DMS153 treated with DMSO at 0.1 percent for 48 hours (cell line): ENCODE measurements around the gene PSTPIP1.

Experiments
- DNase-seq: peaks from one replicate; lab custom pipeline; 2025; ENCODE audit not compliant: unreplicated experiment; lab: John Stamatoyannopoulos, UW

Gene PSTPIP1

GRCh38 chr15:77018796-77019505, 24.0 kb downstream of the PSTPIP1 start:
- DNase-seq, result no peak

DNA sequence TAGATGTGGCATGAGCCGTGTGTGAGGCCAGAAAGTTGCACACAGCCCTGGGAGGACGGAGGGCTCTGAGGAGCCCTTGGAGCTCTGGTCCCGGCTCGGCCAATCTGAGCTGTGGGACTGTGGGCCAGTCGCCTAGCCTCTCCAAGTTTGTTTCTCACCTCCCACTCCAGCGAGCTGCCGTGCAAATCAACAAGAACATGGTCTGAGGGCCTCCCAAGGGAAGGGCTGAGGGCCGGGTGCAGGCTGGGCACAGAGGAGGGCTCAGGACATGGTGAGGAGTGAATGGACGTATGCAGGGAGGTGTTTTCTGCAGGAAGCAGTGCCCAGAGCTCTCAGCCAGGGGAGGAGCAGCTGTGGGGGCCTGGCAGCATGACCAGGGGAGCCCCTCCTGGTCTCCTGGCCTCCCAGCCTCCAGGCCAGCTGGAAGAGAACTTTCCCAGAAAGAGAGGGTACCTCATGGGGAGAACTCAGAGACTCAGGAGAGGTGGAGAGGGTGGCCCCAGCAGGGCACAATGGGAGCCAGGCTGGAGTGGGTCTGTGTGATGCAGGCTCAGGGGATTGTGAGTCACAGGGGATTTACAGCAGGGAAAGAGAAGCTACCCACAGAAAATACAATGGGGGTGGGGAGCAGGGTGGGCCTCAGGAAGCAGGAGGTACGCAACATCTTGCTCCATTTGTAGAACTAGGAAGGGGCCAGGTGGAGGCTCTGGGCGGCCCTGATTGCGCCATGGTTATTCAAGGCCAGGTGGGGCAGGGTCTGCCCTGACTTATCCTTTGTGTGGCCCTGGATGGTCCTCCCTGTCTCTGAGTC, 24.8 kb downstream of the PSTPIP1 start:
- DNase-seq, result no peak

DNA sequence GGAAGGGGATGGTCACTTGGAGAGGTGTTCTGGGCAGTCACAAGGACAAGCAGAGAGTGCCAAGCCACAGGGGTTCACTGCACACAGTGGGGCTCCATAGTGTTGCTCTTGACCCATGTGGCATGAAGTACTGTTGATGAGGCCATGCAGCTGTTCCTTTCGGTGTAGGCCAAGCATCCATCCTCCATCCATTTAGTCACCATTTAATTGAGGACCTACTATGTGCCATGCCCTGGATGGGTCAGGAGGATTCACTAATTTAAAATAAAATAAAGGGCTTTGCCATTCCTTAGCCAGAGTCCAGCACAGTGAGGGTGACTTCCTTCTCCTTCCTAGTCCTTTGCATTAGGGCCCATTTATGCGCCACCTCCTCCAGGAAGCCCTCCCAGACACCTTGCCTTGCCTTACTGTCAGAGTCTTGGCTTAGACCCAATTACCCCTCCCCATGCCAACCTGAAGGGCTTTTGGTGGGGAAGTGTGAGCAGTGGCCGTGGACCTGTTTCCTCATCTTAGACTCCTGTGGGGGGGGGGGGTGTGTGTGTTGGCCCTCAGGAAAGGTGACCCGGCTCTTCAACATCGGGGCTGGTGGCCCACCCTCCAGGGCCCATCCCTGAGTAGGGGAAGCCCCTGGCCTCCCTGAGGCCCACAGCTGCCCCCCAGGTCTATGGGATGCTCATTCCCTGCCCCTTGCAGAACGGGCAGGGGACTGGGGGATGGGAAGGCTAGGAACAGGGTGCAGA, 25.6 kb downstream of the PSTPIP1 start:
- no peak for DNase-seq

DNA sequence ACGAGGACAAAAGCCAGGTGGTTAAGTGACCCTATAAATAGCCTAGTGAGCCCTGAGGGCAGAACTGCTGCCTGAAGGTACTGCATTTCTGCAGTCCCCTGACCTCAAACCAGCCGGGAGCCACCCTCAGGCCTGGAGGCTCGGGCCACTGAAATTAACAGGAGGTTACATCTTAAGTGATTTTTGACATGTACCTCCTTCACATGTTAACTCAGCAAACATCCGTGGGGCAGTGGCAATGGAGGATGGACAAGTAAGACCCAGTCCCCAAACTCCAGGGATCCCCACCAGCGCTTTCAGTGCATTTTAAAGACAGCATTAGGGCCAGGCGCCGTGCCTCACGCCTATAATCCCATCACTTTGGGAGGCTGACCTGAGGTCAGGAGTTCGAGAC, 26.2 kb downstream of the PSTPIP1 start:
- no peak for DNase-seq

DNA sequence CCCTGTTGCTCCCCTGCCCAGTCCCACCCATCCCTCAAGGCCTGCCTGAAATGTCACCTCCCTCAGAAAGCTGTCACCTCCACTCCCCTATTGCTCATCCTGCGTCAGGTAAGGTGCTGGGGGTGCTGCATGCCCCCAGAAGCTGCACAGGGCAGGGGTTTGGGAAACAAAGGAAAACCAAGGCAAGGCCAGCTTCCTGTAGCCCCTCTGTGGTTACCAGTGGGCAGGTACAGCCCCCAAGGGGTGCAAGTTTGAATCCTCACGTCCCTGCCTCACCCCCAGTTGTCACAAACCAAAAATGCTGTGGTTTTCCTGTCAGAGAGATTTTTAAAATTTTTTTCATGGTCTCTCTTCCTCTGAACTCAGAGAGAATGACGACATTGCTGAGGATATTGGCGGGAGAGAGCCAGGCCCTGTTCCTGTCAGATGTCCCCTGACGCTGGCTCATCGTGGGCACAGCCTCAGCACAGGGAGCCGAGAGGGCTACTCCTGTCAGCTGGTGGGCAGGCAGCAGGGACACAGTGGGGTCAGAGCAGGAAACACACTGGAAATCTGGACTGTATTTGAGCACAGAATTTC, 27.0 kb downstream of the PSTPIP1 start:
- no peak for DNase-seq

DNA sequence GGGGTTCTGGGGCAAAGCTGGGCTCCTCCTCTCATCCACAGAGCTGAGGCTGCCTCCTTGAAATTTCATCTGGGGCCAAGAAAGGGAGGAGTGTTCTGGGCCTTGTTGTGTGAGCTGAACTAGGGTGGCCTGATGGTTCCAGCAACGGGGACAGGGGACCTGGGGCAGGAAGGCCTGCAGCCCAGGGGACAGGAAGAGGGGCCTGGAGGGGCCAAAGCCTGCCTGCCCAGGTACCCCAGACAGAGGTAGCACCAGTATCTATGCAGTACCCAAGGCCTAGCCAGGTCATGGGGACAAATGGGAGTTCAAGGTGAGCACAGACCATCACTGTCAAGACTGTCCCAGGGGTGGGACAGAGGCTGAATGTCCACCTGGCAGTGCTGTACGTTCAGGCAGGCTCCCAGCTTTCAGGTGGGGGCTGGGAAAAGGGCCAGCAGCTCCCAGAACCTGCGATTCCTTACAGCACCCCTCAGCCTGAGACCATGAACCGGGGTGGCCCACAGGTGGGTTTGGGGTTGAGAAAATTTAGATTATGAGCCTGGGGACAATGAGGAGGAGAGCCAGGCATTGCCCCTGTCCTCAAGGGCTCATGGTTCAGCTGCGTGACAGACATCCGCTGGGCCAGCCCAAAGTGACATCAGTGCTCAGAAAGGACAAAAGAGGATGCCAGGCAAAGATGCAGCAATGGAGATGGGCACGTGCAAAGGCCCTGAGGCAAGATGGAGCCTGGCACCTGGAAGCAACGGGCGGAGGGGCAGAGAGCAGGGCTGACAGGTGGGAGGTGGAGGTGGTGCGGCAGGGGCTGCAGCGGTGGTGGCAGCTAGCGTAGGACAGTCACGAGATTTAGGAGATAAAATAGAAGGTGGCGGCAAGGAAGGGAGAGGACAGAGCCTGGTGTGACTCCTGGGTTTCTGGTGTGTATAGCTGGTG, 28.0 kb downstream of the PSTPIP1 start:
- no peak for DNase-seq

- no peak for DNase-seq
Measured at GRCh38 chr15:77023576-77024272, 28.8 kb downstream of the PSTPIP1 start.

GRCh38 chr15:77024273-77025082, 29.6 kb downstream of the PSTPIP1 start:
- no peak for DNase-seq

- no peak for DNase-seq
Measured at GRCh38 chr15:77025083-77025901, 30.4 kb downstream of the PSTPIP1 start.

DNA sequence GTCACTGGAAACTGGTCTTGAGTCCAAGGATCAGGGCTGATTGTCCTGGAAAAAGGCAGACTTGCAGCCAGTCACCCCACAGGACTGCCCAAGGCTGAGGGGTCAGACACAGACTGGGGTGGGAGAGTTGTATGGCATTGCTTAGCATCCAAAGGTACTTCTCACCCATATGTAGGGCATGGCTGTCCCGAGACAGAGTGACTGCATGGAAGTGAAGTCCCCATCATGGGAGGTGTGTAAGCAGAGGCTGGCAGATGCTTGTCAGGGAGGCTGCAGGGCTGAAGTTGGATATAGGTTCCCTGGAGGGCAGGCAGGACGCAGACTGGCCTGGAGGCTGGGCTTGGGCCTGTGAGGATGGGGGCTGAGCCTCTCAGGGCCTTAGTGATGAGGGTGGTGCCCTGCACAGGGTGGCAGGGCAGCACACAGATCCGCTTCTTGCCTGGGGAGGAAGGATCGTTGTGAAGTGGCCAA, 31.1 kb downstream of the PSTPIP1 start:
- DNase-seq, result no peak

DNA sequence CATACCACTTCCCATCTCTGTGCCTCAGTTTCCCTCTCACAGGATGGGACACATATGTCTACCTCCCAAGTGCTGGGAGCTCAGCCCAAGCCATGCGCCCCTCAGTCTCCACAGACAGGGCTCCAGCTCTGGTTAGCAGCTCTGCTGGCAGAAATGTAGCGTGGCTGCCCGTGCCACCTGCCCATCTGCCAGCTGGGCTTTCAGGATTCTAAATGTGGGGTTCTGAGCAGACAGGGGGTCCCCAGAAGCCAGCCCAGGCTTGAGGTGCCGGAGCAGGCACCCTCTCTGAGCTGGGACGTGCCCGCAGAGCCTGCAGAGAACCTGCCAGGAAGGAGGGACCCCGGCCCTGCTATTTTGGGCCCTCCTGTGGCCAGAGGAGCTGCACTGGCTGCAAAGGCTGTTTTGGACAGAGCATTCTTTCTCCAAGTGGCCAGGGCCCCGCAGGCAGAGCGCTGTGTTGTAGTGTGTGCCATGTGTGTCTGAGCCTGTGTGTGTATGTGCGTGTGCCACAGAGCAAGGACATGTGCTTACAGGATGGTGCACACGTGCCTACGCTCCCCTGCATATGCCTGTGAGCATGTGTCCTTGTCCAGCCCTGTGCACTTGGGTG, 31.7 kb downstream of the PSTPIP1 start:
- no peak for DNase-seq

- DNase-seq, result no peak
Measured at GRCh38 chr15:77027111-77027696, 32.3 kb downstream of the PSTPIP1 start.

GRCh38 chr15:77027697-77028450, 32.9 kb downstream of the PSTPIP1 start:
- no peak for DNase-seq

- DNase-seq, result no peak
Measured at GRCh38 chr15:77028451-77029165, 33.7 kb downstream of the PSTPIP1 start.

DNA sequence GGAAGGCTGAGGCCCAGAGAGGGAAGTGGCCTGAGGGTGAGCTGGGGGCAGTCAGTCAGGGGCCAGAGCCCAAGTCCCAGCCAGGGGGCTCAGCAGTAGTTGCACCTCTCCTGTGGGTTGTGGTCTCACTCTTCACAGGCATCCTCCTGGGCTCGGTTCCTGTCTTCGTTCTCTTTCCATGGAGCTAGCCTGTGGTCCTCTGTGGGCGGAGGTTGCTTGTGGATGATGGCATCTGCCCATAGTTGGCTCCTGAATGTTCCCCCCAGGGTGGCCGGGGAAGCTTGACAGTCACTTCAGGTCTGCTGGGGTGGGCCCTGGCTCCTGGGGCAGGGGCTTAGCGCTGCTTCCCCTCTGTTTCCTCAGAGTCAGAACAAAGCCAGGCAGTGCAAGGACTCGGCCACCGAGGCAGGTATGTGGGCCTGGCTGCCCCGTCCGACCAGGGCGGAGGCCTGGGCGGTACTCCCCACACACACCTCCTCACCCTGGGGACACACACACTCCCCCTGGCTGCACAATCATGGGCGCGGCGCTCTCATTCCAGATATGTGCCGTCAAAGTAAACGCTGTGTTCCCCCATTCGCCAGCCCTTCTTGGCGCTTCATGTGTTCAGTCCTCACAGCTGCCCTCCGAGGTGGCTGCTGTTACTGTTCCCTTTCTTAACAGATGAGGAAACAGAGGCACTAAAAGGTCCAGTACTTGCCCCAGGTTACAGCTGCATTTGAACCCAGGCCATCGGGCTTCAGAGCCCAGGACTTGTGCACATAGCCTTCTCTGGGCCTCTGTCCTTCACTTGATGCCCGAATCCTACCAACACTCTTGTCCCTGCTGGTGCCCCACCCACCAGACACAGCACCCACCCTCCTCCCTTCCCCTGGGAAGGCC, 34.5 kb downstream of the PSTPIP1 start:
- no peak for DNase-seq
